ENCODE data around the gene CYP2B6.
"Not testable (repeated sequence)": the region's sequence is repeated elsewhere in the genome, so short reads cannot be mapped to it uniquely, and the experiment has no call there.

CYP2B6 gene

GRCh38 chr19:40954573-40954972 lies 36.5 kb upstream of the CYP2B6 start:
- in situ Hi-C loops (cut with HindIII; ENCODE audit: low sequenced_read_pairs): no loop called here
- no peak for TF ChIP-seq CTCF (IDR thresholded peaks at IDR 0.05; ENCODE audit: low read depth, low read length)
- peak; percentile 7 for DNase-seq (ENCODE audit: low read depth, low spot score)
- H3K4me3 ChIP-seq (ENCODE audit: low read depth, low read length): no peak overlapping the region

GRCh38 chr19:40959338-40959737 lies 31.7 kb upstream of the CYP2B6 start:
- in situ Hi-C loops (cut with HindIII; ENCODE audit: low sequenced_read_pairs): no loop called here
- TF ChIP-seq CTCF (IDR thresholded peaks at IDR 0.05; ENCODE audit: low read depth, low read length): no peak

GRCh38 chr19:40960062-40960685 lies 30.9 kb upstream of the CYP2B6 start:
- in situ Hi-C loops (cut with HindIII; ENCODE audit: low sequenced_read_pairs): no loop called here
- no peak for DNase-seq (ENCODE audit: low read depth, low spot score)
- H3K4me3 ChIP-seq (ENCODE audit: low read depth, low read length): no peak overlapping the region
- no peak for TF ChIP-seq CTCF (IDR thresholded peaks at IDR 0.05; ENCODE audit: low read depth, low read length)

More at GRCh38 chr19:40959338-40959737, 31.7 kb upstream of the CYP2B6 start:
- H3K4me3 ChIP-seq (ENCODE audit: low read depth, low read length): no peak overlapping the region
- no peak for DNase-seq (ENCODE audit: low read depth, low spot score)

- TF ChIP-seq CTCF (IDR thresholded peaks at IDR 0.05; ENCODE audit: low read depth, low read length): no peak
- H3K4me3 ChIP-seq (ENCODE audit: low read depth, low read length): no peak overlapping the region
- in situ Hi-C loops (cut with HindIII; ENCODE audit: low sequenced_read_pairs): no loop called here
- no peak for DNase-seq (ENCODE audit: low read depth, low spot score)
Observed at GRCh38 chr19:40960780-40961179, 30.3 kb upstream of the CYP2B6 start.

GRCh38 chr19:40962460-40962961 lies 28.6 kb upstream of the CYP2B6 start:
- H3K4me3 ChIP-seq (ENCODE audit: low read depth, low read length): no peak overlapping the region
- DNase-seq (ENCODE audit: low read depth, low spot score): peak; percentile 24
- no peak for TF ChIP-seq CTCF (IDR thresholded peaks at IDR 0.05; ENCODE audit: low read depth, low read length)
- in situ Hi-C loops (cut with HindIII; ENCODE audit: low sequenced_read_pairs): no loop called here

GRCh38 chr19:40964361-40964760 lies 26.7 kb upstream of the CYP2B6 start:
- in situ Hi-C loops (cut with HindIII; ENCODE audit: low sequenced_read_pairs); DNase-seq (ENCODE audit: low read depth, low spot score); H3K4me3 ChIP-seq (ENCODE audit: low read depth, low read length): not testable (repeated sequence)

GRCh38 chr19:40965351-40965750 lies 25.7 kb upstream of the CYP2B6 start:
- in situ Hi-C loops (cut with HindIII; ENCODE audit: low sequenced_read_pairs); H3K4me3 ChIP-seq (ENCODE audit: low read depth, low read length); DNase-seq (ENCODE audit: low read depth, low spot score): not testable (repeated sequence)

- DNase-seq (ENCODE audit: low read depth, low spot score); in situ Hi-C loops (cut with HindIII; ENCODE audit: low sequenced_read_pairs); H3K4me3 ChIP-seq (ENCODE audit: low read depth, low read length): not testable (repeated sequence)
Observed at GRCh38 chr19:40966591-40966990, 24.5 kb upstream of the CYP2B6 start.

GRCh38 chr19:40968065-40968464 lies 23.0 kb upstream of the CYP2B6 start:
- DNase-seq (ENCODE audit: low read depth, low spot score); H3K4me3 ChIP-seq (ENCODE audit: low read depth, low read length); in situ Hi-C loops (cut with HindIII; ENCODE audit: low sequenced_read_pairs): not testable (repeated sequence)

- H3K4me3 ChIP-seq (ENCODE audit: low read depth, low read length); in situ Hi-C loops (cut with HindIII; ENCODE audit: low sequenced_read_pairs); DNase-seq (ENCODE audit: low read depth, low spot score): not testable (repeated sequence)
Observed at GRCh38 chr19:40969721-40970120, 21.4 kb upstream of the CYP2B6 start.

- DNase-seq (ENCODE audit: low read depth, low spot score); H3K4me3 ChIP-seq (ENCODE audit: low read depth, low read length); in situ Hi-C loops (cut with HindIII; ENCODE audit: low sequenced_read_pairs): not testable (repeated sequence)
Observed at GRCh38 chr19:40970396-40971345, 20.4 kb upstream of the CYP2B6 start.
